ENCODE results near the gene RNU5B-1.

Gene RNU5B-1

GRCh38 chr15:65329288-65329983 lies 25.0 kb downstream of the RNU5B-1 start:
- no peak for DNase-seq
- H3K9me3 ChIP-seq (ENCODE audit: severe bottlenecking) = no peaks in the 10 kb centered on the region
- H3K4me3 ChIP-seq (ENCODE audit: low read depth, low read length) = no peak overlapping the region
- H3K27me3 ChIP-seq (ENCODE audit: insufficient read depth, low read depth, severe bottlenecking) = no peaks in the 10 kb centered on the region
- no peak overlapping the region for H3K27ac ChIP-seq
- no peak for TF ChIP-seq CTCF (IDR thresholded peaks at IDR 0.05; ENCODE audit: low read depth, low read length)
- peaks cover 27% of the 10 kb centered on the region for H3K36me3 ChIP-seq

GRCh38 chr15:65329984-65330735 lies 25.7 kb downstream of the RNU5B-1 start:
- DNase-seq = no peak
- H3K4me3 ChIP-seq (ENCODE audit: low read depth, low read length) = no peak overlapping the region
- peaks cover 27% of the 10 kb centered on the region for H3K36me3 ChIP-seq
- H3K9me3 ChIP-seq (ENCODE audit: severe bottlenecking) = no peaks in the 10 kb centered on the region
- H3K27me3 ChIP-seq (ENCODE audit: insufficient read depth, low read depth, severe bottlenecking) = no peaks in the 10 kb centered on the region
- H3K27ac ChIP-seq = no peak overlapping the region
- no peak for TF ChIP-seq CTCF (IDR thresholded peaks at IDR 0.05; ENCODE audit: low read depth, low read length)

- Histone ChIP-seq H3K9me3 (ENCODE audit: severe bottlenecking) (no peaks in the 10 kb centered on the region), H3K27me3 (ENCODE audit: insufficient read depth, low read depth, severe bottlenecking) (no peaks in the 10 kb centered on the region), H3K36me3 (peaks cover 27% of the 10 kb centered on the region), H3K27ac (no peak overlapping the region), H3K4me3 (ENCODE audit: low read depth, low read length) (no peak overlapping the region)
- TF ChIP-seq CTCF (IDR thresholded peaks at IDR 0.05; ENCODE audit: low read depth, low read length) = no peak
- DNase-seq = no peak
Measured at GRCh38 chr15:65330934-65331645, 26.6 kb downstream of the RNU5B-1 start.

- no peaks in the 10 kb centered on the region for H3K27me3 ChIP-seq (ENCODE audit: insufficient read depth, low read depth, severe bottlenecking)
- TF ChIP-seq CTCF (IDR thresholded peaks at IDR 0.05; ENCODE audit: low read depth, low read length) = no peak
- no peaks in the 10 kb centered on the region for H3K9me3 ChIP-seq (ENCODE audit: severe bottlenecking)
- H3K36me3 ChIP-seq = peaks cover 27% of the 10 kb centered on the region
- no peak overlapping the region for H3K27ac ChIP-seq
- no peak overlapping the region for H3K4me3 ChIP-seq (ENCODE audit: low read depth, low read length)
- no peak for DNase-seq
Measured at GRCh38 chr15:65331811-65332210, 27.3 kb downstream of the RNU5B-1 start.

- H3K27ac ChIP-seq = peak overlapping the region; percentile 88
- H3K9me3 ChIP-seq (ENCODE audit: severe bottlenecking) = no peaks in the 10 kb centered on the region
- no peaks in the 10 kb centered on the region for H3K27me3 ChIP-seq (ENCODE audit: insufficient read depth, low read depth, severe bottlenecking)
- TF ChIP-seq CTCF (IDR thresholded peaks at IDR 0.05; ENCODE audit: low read depth, low read length) = no peak
- DNase-seq = no peak
- peaks cover 27% of the 10 kb centered on the region for H3K36me3 ChIP-seq
- H3K4me3 ChIP-seq (ENCODE audit: low read depth, low read length) = no peak overlapping the region
Measured at GRCh38 chr15:65332391-65333147, 28.1 kb downstream of the RNU5B-1 start.

All from WERI-Rb-1 (cell line).